LoVo (cell line): Measurements from ENCODE around the gene SLC22A25.
A peak's percentile ranks its signal among the peaks of the same experiment; 100 is the strongest.
"Not testable (repeated sequence)": the region's sequence is repeated elsewhere in the genome, so short reads cannot be mapped to it uniquely, and the experiment has no call there.

Experiments
- DNase-seq: peaks from one replicate; pipeline ENCODE4 v3.0.0-alpha.2; 2016; ENCODE audit warnings: low spot score

Gene SLC22A25

GRCh38 chr11:63235471-63236461 lies 7.6 kb downstream of the SLC22A25 start:
- not testable (repeated sequence) for DNase-seq

GRCh38 chr11:63229815-63230214 lies 13.6 kb downstream of the SLC22A25 start:
- DNase-seq: no peak

GRCh38 chr11:63227521-63228107 lies 15.8 kb downstream of the SLC22A25 start:
- no peak for DNase-seq

GRCh38 chr11:63226488-63227114 lies 16.8 kb downstream of the SLC22A25 start:
- DNase-seq: no peak

- no peak for DNase-seq
These were observed 29.3 kb downstream of the SLC22A25 start for GRCh38 chr11:63214093-63214492.

GRCh38 chr11:63212742-63213141 lies 30.7 kb downstream of the SLC22A25 start:
- peak; percentile 22 for DNase-seq

GRCh38 chr11:63210111-63210510 lies 33.3 kb downstream of the SLC22A25 start:
- no peak for DNase-seq
